Gastrocnemius medialis (tissue), 4 donors: Measurements from ENCODE around the gene GRM1.

Experiments
- CTCF ChIP-seq, 5 experiments: fragments of 450-650 bp in 3 of 5; fragments of 200-600 bp in 2 of 5; sonication (generic) in 2 of 5; IDR thresholded peaks in 4 of 5; conservative IDR thresholded peaks in 1 of 5; 1 replicate in 4 of 5; 2 replicates in 1 of 5; pipeline ENCODE4 v1.5.1; 2016 to 2019; ENCODE audit warnings: antibody characterized with exemption in 5 of 5, mild to moderate bottlenecking in 3 of 5, moderate library complexity in 3 of 5
- POLR2A ChIP-seq, 2 donors: fragments of 450-650 bp; IDR thresholded peaks; one replicate each; pipeline ENCODE4 v1.6.1; 2017; ENCODE audit warnings: antibody characterized with exemption in 2 of 2, mild to moderate bottlenecking in 2 of 2, moderate library complexity in 2 of 2

GRCh38 chr6:146009338-146009737 lies 19.5 kb upstream of the GRM1 start:
- TF ChIP-seq CTCF (IDR thresholded peaks at IDR 0.05 in 4 of 5, conservative IDR thresholded peaks at IDR 0.05 in 1 of 5): no peak
- TF ChIP-seq POLR2A (IDR thresholded peaks at IDR 0.05): no peak
